Neural cell (in vitro differentiated cells): ENCODE measurements around the gene SCUBE1. TPM values are rescaled to one million over a fixed set of nuclear protein-coding genes. Genes with fewer than 3 reads are reported as not detected.

Experiments
- H2AFZ ChIP-seq: fragments of 200-600, 300-800 bp; sonication (generic), shearing (Covaris generic); 2 replicates; pipeline ENCODE4 v1.6.0; 2014; ENCODE audit warnings: low read depth, mild to moderate bottlenecking, antibody characterized with exemption, low read length, moderate library complexity
- H3F3A ChIP-seq: fragments of 200-600 bp; shearing (Covaris generic); 2 replicates; pipeline ENCODE4 v1.6.1; 2016; ENCODE audit warnings: mild to moderate bottlenecking, moderate library complexity, mixed read lengths, antibody characterized with exemption, low read length; ENCODE audit not compliant: insufficient read depth, poor library complexity, severe bottlenecking
- H3K27ac ChIP-seq: fragments of 200-600, 300-800 bp; sonication (generic), shearing (Covaris generic); 2 replicates; pipeline ENCODE4 v1.5.1; 2014; ENCODE audit warnings: mild to moderate bottlenecking, low read length, moderate library complexity
- H3K27me3 ChIP-seq: fragments of 300-800, 200-600 bp; sonication (generic), shearing (Covaris generic); 2 replicates; pipeline ENCODE4 v1.6.0; 2014; ENCODE audit warnings: mild to moderate bottlenecking, low read depth, low read length, moderate library complexity; ENCODE audit not compliant: insufficient read depth
- H3K36me3 ChIP-seq: fragments of 300-800, 200-600 bp; sonication (generic), shearing (Covaris generic); 2 replicates; pipeline ENCODE4 v1.5.1; 2014; ENCODE audit warnings: mild to moderate bottlenecking, antibody characterized with exemption, low read length, moderate library complexity; ENCODE audit not compliant: insufficient read depth
- H3K4me2 ChIP-seq: fragments of 300-800, 200-600 bp; sonication (generic), shearing (Covaris generic); 2 replicates; pipeline ENCODE4 v1.6.0; 2014; ENCODE audit warnings: mild to moderate bottlenecking, low read length
- H3K4me3 ChIP-seq: fragments of 300-800, 200-600 bp; sonication (generic), shearing (Covaris generic); 2 replicates; pipeline ENCODE4 v1.5.1; 2014; ENCODE audit warnings: mild to moderate bottlenecking, low read length, moderate library complexity
- H3K79me2 ChIP-seq: fragments of 200-600 bp; shearing (Covaris generic); replicated peaks from 2 replicates; pipeline ENCODE4 v1.6.0; 2014; ENCODE audit warnings: mild to moderate bottlenecking, low read length, moderate library complexity; ENCODE audit not compliant: insufficient read depth
- H3K9ac ChIP-seq: fragments of 300-800, 200-600 bp; sonication (generic), shearing (Covaris generic); 2 replicates; pipeline ENCODE4 v1.6.1; 2016; ENCODE audit warnings: mild to moderate bottlenecking, low read length, mixed read lengths
- H3K9me2 ChIP-seq: fragments of 200-600 bp; shearing (Covaris generic); 2 replicates; pipeline ENCODE4 v1.6.1; 2016; ENCODE audit warnings: mild to moderate bottlenecking, low read length, mixed read lengths; ENCODE audit not compliant: insufficient read depth
- H3K9me3 ChIP-seq: fragments of 200-600, 300-800 bp; sonication (generic), shearing (Covaris generic); 2 replicates; pipeline ENCODE4 v1.6.1; 2016; ENCODE audit warnings: mild to moderate bottlenecking, mixed run types, low read length, moderate library complexity, mixed read lengths
- H4K20me1 ChIP-seq: fragments of 200-600 bp; shearing (Covaris generic); 2 replicates; pipeline ENCODE4 v1.6.1; 2016; ENCODE audit warnings: mild to moderate bottlenecking, mixed run types; ENCODE audit not compliant: insufficient read depth
- EP300 ChIP-seq: fragments of 450-650 bp; conservative IDR thresholded peaks from 2 replicates; pipeline ENCODE4 v1.6.1; 2014; ENCODE audit warnings: antibody characterized with exemption, mild to moderate bottlenecking, moderate library complexity; ENCODE audit not compliant: poor library complexity, severe bottlenecking
- EZH2 ChIP-seq: fragments of 200-600, 300-800 bp; shearing (Covaris generic), sonication (generic); IDR thresholded peaks from 2 replicates; pipeline ENCODE4 v1.6.1; 2014; ENCODE audit warnings: antibody characterized with exemption, low read length, borderline replicate concordance, mild to moderate bottlenecking; ENCODE audit not compliant: insufficient read depth, poor library complexity, severe bottlenecking
- MXI1 ChIP-seq: fragments of 450-650 bp; conservative IDR thresholded peaks from 2 replicates; pipeline ENCODE4 v1.6.1; 2014; ENCODE audit warnings: antibody characterized with exemption, mild to moderate bottlenecking; ENCODE audit not compliant: poor library complexity, severe bottlenecking
- POLR2AphosphoS5 ChIP-seq: IDR thresholded peaks from 2 replicates; pipeline ENCODE4 v1.6.1; 2012
- RAD21 ChIP-seq: fragments of 450-650 bp; conservative IDR thresholded peaks from 2 replicates; pipeline ENCODE4 v1.6.1; 2014; ENCODE audit warnings: antibody characterized with exemption, mild to moderate bottlenecking, moderate library complexity
- SMC3 ChIP-seq: fragments of 450-650 bp; conservative IDR thresholded peaks from 2 replicates; pipeline ENCODE4 v1.6.1; 2014; ENCODE audit warnings: antibody characterized with exemption, mild to moderate bottlenecking, moderate library complexity; ENCODE audit not compliant: poor library complexity
- TAF1 ChIP-seq: IDR thresholded peaks from 2 replicates; pipeline ENCODE4 v1.6.1; 2012; ENCODE audit warnings: low read depth
- polyA plus RNA-seq: library from polyadenylated mRNA; depleted of rRNA; stranded (reverse); fragments of >200 nt; gene quantifications from 2 replicates; pipeline ENCODE4 v1.2.3, GENCODE V29; 2014
- TF ChIP-seq, protein P1 (sequence below): fragments of 450-650 bp; IDR thresholded peaks from 2 replicates; pipeline ENCODE4 v1.5.1; 2014; ENCODE audit warnings: antibody characterized with exemption, mild to moderate bottlenecking, moderate library complexity; ENCODE audit not compliant: poor library complexity, severe bottlenecking
- TF ChIP-seq, protein P2 (sequence below): IDR thresholded peaks from 2 replicates; pipeline ENCODE4 v1.6.1; 2012; ENCODE audit warnings: borderline replicate concordance

SCUBE1 gene
- polyA plus RNA-seq, 1 donor from 2014 or later: 8.4 TPM

DNA sequence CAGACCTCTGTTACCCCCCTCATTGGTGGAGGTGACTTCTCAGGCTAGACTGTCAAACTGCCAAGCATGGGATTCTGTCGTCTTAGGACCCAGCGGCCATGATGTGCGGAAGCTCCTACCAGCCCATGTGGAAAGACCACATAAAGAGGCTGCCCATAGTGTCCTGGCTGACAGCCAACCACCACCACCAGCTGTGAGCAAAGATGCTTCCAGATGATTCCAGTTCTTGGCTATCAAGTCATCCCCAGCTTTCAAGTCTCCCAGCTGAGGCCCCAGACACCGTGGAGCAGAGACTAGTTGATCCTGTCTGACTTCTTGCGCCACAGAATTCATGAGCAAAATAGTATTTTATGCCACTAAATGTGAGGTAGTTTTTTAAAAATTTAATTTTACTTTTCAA lies 32.9 kb downstream of the SCUBE1 start:
- no peak overlapping the region for H2AFZ ChIP-seq
- H3K27me3 ChIP-seq: no peaks in the 10 kb centered on the region
- H3K4me3 ChIP-seq: no peak overlapping the region
- no peaks in the 10 kb centered on the region for H3K9me3 ChIP-seq
- no peak for TF ChIP-seq SMC3
- no peak for TF ChIP-seq EZH2
- no peak for TF ChIP-seq POLR2AphosphoS5
- no peak for TF ChIP-seq MXI1
- TF ChIP-seq, protein P1, sequence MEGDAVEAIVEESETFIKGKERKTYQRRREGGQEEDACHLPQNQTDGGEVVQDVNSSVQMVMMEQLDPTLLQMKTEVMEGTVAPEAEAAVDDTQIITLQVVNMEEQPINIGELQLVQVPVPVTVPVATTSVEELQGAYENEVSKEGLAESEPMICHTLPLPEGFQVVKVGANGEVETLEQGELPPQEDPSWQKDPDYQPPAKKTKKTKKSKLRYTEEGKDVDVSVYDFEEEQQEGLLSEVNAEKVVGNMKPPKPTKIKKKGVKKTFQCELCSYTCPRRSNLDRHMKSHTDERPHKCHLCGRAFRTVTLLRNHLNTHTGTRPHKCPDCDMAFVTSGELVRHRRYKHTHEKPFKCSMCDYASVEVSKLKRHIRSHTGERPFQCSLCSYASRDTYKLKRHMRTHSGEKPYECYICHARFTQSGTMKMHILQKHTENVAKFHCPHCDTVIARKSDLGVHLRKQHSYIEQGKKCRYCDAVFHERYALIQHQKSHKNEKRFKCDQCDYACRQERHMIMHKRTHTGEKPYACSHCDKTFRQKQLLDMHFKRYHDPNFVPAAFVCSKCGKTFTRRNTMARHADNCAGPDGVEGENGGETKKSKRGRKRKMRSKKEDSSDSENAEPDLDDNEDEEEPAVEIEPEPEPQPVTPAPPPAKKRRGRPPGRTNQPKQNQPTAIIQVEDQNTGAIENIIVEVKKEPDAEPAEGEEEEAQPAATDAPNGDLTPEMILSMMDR: no peak
- TF ChIP-seq TAF1: no peak
- no peak for TF ChIP-seq RAD21
- TF ChIP-seq, protein P2, sequence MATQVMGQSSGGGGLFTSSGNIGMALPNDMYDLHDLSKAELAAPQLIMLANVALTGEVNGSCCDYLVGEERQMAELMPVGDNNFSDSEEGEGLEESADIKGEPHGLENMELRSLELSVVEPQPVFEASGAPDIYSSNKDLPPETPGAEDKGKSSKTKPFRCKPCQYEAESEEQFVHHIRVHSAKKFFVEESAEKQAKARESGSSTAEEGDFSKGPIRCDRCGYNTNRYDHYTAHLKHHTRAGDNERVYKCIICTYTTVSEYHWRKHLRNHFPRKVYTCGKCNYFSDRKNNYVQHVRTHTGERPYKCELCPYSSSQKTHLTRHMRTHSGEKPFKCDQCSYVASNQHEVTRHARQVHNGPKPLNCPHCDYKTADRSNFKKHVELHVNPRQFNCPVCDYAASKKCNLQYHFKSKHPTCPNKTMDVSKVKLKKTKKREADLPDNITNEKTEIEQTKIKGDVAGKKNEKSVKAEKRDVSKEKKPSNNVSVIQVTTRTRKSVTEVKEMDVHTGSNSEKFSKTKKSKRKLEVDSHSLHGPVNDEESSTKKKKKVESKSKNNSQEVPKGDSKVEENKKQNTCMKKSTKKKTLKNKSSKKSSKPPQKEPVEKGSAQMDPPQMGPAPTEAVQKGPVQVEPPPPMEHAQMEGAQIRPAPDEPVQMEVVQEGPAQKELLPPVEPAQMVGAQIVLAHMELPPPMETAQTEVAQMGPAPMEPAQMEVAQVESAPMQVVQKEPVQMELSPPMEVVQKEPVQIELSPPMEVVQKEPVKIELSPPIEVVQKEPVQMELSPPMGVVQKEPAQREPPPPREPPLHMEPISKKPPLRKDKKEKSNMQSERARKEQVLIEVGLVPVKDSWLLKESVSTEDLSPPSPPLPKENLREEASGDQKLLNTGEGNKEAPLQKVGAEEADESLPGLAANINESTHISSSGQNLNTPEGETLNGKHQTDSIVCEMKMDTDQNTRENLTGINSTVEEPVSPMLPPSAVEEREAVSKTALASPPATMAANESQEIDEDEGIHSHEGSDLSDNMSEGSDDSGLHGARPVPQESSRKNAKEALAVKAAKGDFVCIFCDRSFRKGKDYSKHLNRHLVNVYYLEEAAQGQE: no peak
- TF ChIP-seq EP300: no peak
- no peak overlapping the region for H3K9ac ChIP-seq
- no peaks in the 10 kb centered on the region for H3F3A ChIP-seq
- H3K79me2 ChIP-seq: peaks cover 7% of the 10 kb centered on the region
- H3K9me2 ChIP-seq: no peaks in the 10 kb centered on the region
- no peak overlapping the region for H3K27ac ChIP-seq
- H3K36me3 ChIP-seq: no peaks in the 10 kb centered on the region
- no peak overlapping the region for H3K4me2 ChIP-seq
- no peaks in the 10 kb centered on the region for H4K20me1 ChIP-seq

DNA sequence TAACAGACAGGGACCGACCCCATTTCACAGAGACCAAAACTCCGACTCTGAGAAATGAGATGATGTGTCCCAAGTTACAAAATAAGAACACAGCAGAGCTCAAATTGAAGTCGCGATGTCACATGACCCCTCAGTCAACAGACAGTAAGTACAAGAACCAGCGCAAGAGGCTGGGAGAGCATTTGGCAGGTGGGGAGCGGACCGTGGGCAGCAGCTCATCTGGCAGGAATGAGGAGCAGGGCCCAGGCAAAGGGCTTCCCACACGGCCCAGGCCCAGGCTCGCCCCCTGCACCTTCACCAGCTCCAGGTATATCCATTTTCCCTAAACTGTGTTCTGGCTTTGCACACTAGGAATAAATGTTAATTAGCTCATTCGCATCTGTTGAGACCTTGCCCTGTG lies 34.3 kb downstream of the SCUBE1 start:
- TF ChIP-seq, protein P1: no peak
- Histone ChIP-seq H3K36me3 (no peaks in the 10 kb centered on the region), H3K27ac (no peak overlapping the region), H3K9ac (no peak overlapping the region), H2AFZ (no peak overlapping the region), H3K79me2 (peaks cover 7% of the 10 kb centered on the region), H3K9me2 (no peaks in the 10 kb centered on the region), H3K4me3 (no peak overlapping the region), H3F3A (no peaks in the 10 kb centered on the region), H4K20me1 (no peaks in the 10 kb centered on the region), H3K4me2 (no peak overlapping the region), H3K27me3 (no peaks in the 10 kb centered on the region), H3K9me3 (no peaks in the 10 kb centered on the region)
